SHP77 treated with DMSO at 0.1 percent for 48 hours (cell line): Measurements from ENCODE around the gene SIRPG.

Experiments used
- DNase-seq: peaks from one replicate; lab custom pipeline; 2025; lab: John Stamatoyannopoulos, UW

SIRPG gene

GRCh38 chr20:1595333-1595732 is 62.2 kb downstream of the SIRPG start:
- no peak for DNase-seq

- no peak for DNase-seq
These were observed 68.8 kb downstream of the SIRPG start for GRCh38 chr20:1588533-1589460.

GRCh38 chr20:1587781-1588532 is 69.6 kb downstream of the SIRPG start:
- DNase-seq, result no peak

- DNase-seq, result no peak
These were observed 78.1 kb downstream of the SIRPG start for GRCh38 chr20:1579488-1579887.
